Activated CD4-positive, alpha-beta T cell treated with anti-CD3 and anti-CD28 coated beads, Interleukin-2, Interleukin-4, amounts not matched to agents 100 ng/mL and 50 ng/mL, durations not matched to agents 16 hours and 8 hours (primary cell): ENCODE results near the gene TMEM126B.
"Not testable (repeated sequence)": the region's sequence is repeated elsewhere in the genome, so short reads cannot be mapped to it uniquely, and the experiment has no call there.

Source experiments
- DNase-seq: peaks from one replicate; pipeline ENCODE4 v3.0.0-alpha.2; 2020; ENCODE audit warnings: low spot score

TMEM126B gene

GRCh38 chr11:85647604-85648299 lies 19.4 kb downstream of the TMEM126B start, which contains the start of gene TMEM126A:
TMEM126A (plus strand) TSS chr11:85647967; CDS start chr11:85650256, 2,289 bp downstream.
- DNase-seq: peak; percentile 94

GRCh38 chr11:85651118-85651517 lies 22.7 kb downstream of the TMEM126B start:
- DNase-seq: no peak

GRCh38 chr11:85652786-85653447 lies 24.5 kb downstream of the TMEM126B start:
- DNase-seq: no peak

GRCh38 chr11:85654343-85654742 lies 25.9 kb downstream of the TMEM126B start:
- DNase-seq: not testable (repeated sequence)

- no peak for DNase-seq
These were observed 28.4 kb downstream of the TMEM126B start for GRCh38 chr11:85656777-85657176.

GRCh38 chr11:85658180-85658579 lies 29.8 kb downstream of the TMEM126B start:
- no peak for DNase-seq

DNA sequence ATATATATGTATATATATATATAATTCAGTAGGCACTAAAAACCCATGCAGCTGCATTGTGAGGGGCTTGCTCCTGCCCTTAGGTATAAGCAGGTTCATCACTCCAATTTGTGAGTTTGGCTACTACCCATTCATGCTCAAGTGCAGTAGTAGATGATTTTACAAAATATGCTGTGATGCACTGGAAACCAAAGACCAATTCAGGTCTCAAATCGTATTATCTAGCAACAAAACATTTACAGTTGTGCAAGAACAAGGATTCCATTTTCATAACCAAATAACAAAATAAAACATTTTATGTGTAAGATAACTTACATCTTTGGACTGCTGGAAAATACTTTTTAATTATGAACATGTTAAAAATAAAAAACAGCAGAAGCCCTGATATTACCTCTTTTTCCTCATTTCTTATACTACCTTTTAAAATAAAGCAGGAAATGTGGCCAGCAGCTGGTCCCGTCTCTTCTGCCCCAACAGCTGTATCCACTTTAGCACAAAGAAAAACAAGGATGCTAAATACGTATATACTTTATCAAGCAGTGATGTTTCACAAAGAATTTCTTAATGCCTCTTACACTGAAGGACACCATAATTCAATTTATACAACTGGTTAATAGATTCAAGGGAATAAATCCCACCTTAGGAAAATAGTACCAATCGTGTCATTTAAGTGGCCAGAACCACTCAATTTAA lies 33.7 kb downstream of the TMEM126B start:
- DNase-seq: no peak

DNA sequence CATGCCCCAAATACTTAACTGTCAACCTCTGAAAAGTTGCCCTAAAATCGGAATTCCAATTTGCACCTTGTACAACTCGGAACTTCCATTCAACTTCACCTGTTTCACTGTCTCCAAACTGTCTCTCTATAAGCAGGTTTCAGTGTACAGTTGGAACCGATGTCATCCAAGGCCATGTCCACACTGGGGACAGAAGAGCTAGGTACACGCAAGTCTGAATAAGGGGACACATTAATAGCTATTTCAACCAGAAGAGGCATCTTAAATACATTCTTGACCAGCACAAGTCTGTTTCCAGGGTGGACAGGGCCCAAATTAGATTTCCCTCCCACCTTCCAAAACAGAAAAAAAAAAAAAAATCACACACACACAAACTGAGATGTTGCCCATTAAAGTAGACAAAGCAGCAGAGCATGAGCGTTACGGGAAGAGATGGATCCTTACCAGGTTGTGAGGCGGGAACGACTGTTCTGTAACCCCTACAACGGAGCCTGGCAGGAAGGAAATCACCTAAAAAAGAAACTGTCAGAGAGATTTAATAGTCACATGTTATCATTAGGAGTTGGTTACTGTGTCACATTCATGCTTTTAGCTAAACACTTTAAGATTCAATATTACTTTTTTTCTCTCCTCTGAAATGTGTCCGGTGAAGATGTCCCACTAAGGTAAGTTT lies 34.8 kb downstream of the TMEM126B start:
- peak; percentile 28 for DNase-seq

DNA sequence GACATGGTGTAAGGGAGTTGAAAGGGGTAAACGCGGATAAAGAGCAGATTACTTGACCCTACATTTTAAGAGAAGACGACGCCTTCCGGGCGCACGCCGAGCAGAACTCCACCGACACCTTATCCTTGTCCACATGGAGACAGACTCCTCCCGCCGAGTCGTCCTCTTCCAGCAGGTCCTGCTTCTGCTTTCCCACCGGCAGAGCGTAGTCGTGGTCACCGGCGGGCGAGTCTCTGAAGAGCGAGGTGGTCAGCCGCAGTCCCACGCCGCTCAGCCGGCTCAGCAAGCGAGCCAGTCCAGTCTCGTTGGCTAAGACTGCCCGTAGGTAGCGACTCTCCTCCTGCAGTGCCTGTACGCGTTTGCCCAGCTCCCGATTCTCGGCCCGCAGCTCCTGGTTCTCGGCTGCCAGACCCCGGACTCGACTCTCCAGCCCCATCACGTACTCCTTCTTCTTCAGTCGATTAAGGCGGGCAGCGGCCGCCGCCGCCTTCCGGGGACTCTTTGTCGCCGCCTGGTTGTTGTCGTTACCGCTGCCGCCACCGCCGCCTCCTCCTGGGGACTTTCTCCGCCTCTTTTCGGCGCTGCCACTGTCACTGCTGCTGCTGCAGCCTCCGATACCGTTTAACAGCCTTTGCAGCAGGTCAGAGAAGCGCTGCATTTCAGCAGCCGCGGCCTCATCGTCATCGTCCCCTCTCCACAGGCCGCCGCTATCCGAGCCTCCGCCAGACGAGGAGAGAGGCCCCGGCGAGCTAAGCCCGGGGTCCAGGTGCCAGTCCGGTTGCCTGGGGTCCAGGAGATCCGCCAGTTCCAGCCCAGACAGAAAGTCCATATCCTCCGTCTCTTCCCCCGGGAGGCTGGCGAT lies 35.6 kb downstream of the TMEM126B start:
- DNase-seq: peak; percentile 83

DNA sequence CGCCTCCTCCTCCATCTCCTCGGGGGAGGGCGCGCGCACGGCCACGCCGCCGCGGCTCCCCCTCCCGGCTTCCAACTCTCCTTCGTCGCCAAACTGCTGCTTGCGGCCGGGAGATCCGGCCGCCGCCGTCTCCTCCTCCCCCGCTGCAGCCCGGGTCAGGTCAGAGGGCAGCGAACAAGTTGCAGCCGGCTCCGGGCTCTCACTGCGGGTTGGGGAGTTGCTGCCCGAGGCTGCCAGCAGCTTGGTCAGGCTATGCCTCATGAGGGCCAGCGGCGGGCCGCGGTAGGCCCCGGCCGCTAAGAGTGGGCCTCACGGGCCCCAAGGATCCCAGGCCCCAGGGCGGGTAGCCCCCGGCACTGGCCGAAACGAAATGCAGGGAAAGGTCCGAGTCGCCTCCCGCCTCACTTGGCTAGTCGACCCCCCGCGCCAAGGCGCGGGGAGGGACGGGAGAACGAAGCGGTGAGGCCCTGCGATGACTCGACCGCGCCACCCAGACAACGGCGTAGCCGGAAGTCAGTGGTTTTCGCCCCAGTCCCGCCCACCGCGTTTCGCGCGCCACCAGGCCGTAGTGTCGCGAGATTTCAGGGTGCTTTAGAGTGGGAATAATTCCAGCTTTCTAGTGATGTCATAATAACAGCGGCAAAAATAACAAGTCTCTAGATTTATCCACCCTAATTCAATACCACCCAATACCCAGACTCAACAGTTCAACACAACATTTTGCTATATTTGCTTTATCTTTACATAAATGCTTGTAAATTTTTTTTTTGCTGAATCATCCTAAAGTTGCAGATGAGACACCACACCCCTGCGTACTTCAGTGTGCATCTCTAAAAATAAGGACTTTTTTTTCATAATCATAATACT lies 36.5 kb downstream of the TMEM126B start, which contains the start of gene CREBZF:
Gene CREBZF, minus strand, starts transcription at position 515 of the 867 bp plus-strand sequence. Its CDS starts 254 bp downstream, at position 261.
- DNase-seq: peak; percentile 96

- no peak for DNase-seq
These were observed 37.3 kb downstream of the TMEM126B start for GRCh38 chr11:85665733-85666132.

DNA sequence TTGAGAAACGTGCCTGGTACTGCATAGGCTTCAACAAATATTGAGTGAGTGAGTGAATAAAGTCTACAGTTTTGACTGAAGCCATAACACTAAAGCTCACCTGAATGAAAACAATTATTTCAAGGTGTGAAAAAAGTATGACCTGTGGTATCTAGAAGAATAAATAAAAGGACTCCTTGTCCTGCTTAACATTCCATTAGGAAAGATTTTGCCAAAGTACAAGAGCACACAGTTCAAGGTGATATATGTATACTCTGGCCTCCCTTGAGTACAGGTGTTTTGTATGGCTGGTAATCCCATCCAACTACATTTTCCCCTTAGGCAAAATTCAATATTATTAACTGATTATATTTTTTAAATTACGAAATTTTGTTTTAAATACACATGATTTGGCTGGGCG lies 38.3 kb downstream of the TMEM126B start:
- DNase-seq: no peak

DNA sequence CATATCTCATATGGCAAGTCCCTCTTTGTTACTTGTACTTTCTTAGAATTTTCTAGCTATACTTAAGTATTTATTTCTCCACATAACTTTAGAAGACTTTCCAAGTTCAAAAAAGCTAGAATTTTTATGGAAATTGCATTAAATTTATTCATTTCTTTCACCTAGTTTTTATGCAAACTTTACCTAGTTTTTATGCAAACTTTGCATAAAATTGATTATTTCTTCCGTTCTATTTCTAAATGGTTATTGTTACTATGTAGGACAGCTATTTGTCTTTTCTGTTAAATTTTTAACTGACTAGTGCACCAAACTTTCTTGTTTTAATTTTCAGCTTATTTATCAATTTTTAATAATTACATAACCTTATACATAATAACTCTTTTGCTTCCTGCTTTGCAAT lies 39.8 kb downstream of the TMEM126B start:
- no peak for DNase-seq

GRCh38 chr11:85670949-85671663 lies 42.7 kb downstream of the TMEM126B start:
- not testable (repeated sequence) for DNase-seq

GRCh38 chr11:85672105-85672902 lies 43.9 kb downstream of the TMEM126B start:
- no peak for DNase-seq

DNA sequence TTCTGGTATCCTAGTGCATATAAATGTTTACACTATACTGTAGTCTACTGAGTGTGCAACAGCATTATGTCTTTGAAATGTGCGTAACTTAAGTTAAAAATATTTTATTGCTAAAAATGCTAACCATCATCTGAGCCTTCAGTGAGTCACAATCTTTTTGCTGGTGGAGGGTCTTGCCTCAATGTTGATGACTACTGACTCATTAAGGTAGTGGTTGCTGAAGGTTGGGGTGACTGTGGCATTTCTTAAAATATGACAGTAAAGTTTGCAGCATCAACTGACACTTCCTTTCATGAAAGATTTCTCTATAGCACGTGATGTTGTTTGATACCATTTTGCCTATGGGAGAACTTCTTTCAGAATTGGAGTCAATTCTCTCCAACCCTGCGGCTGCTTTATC lies 45.0 kb downstream of the TMEM126B start:
- peak; percentile 53 for DNase-seq

DNA sequence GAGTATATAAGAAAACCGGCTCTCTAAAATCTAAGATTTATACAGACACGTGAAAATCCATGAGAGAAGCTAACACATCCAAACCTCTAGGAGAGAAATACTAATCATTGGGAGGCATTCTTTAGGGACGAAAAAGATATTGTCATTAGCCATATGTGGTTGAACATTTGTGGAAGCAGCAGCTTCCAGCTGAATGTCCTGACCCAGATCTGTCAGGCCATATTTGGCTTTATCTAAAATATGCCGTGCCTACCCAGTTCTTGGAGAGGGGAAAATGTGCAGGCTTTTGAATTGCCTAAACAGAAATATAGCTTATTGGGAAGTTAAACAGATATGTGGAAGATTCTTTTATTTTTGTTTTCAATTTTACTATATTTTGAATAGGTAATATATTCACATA lies 51.2 kb downstream of the TMEM126B start:
- DNase-seq: no peak

DNA sequence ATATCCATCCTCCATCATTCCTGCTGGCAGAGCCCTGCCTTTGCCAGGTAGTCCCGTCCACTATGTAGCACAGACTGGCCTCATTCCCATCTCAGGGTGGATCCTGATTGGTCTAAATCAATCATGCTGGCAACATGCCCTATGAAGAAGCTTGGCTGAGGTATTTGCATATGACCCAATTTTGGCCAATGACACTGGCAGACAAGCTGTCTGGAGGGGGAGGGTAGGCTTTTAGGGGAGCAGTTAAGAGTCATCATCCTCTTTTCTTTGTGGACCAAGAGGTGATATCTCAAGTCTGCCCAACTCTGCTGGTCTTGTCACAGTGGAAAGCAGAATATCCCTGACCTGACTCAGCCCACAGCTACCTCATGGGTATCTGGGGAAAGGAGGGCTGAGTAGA lies 52.5 kb downstream of the TMEM126B start:
- DNase-seq: no peak
